ENCODE data around the gene SOBP. TPM values are rescaled to one million over a fixed set of nuclear protein-coding genes. Genes with fewer than 3 reads are reported as not detected.

SOBP gene
- total RNA-seq, 1 experiment from 2014 or later, result 1.7 TPM

- no peaks in the 10 kb centered on the region for H3K9me3 Mint-ChIP-seq (ENCODE audit: low read depth, unreplicated experiment)
- no TSS peak for BruUV-seq (replicated peaks)
- no peak for DNase-seq
- H3K36me3 Mint-ChIP-seq (ENCODE audit: insufficient read depth, unreplicated experiment), result no peaks in the 10 kb centered on the region
- no peak overlapping the region for H3K4me3 Mint-ChIP-seq (ENCODE audit: low read depth, unreplicated experiment)
- no peaks in the 10 kb centered on the region for H3K27me3 Mint-ChIP-seq (ENCODE audit: unreplicated experiment)
- H3K4me1 Mint-ChIP-seq (ENCODE audit: low read depth, unreplicated experiment), result no peaks in the 10 kb centered on the region
- intact Hi-C loops (cut with micrococcal nuclease; ENCODE audit: unreplicated experiment), result no loop called here
- no peak overlapping the region for H3K27ac Mint-ChIP-seq (ENCODE audit: unreplicated experiment)
- no peak for TF ChIP-seq CTCF (IDR thresholded peaks at IDR 0.05; ENCODE audit: unreplicated experiment)
- CTCF ChIA-PET, result no interaction called here
These were observed 46.8 kb upstream of the SOBP start for GRCh38 chr6:107442938-107443607.

- Mint-ChIP-seq H3K27ac (ENCODE audit: unreplicated experiment) (no peak overlapping the region), H3K4me3 (ENCODE audit: low read depth, unreplicated experiment) (no peak overlapping the region), H3K4me1 (ENCODE audit: low read depth, unreplicated experiment) (no peaks in the 10 kb centered on the region), H3K27me3 (ENCODE audit: unreplicated experiment) (no peaks in the 10 kb centered on the region), H3K9me3 (ENCODE audit: low read depth, unreplicated experiment) (peaks cover 3% of the 10 kb centered on the region), H3K36me3 (ENCODE audit: insufficient read depth, unreplicated experiment) (no peaks in the 10 kb centered on the region)
- intact Hi-C loops (cut with micrococcal nuclease; ENCODE audit: unreplicated experiment), result no loop called here
- no peak for DNase-seq
- BruUV-seq (replicated peaks), result no TSS peak
- CTCF ChIA-PET, result no interaction called here
- no peak for TF ChIP-seq CTCF (IDR thresholded peaks at IDR 0.05; ENCODE audit: unreplicated experiment)
These were observed 46.2 kb upstream of the SOBP start for GRCh38 chr6:107443608-107444267.

GRCh38 chr6:107444277-107444676, 45.6 kb upstream of the SOBP start:
- CTCF ChIA-PET, result no interaction called here
- no peaks in the 10 kb centered on the region for H3K36me3 Mint-ChIP-seq (ENCODE audit: insufficient read depth, unreplicated experiment)
- no peaks in the 10 kb centered on the region for H3K27me3 Mint-ChIP-seq (ENCODE audit: unreplicated experiment)
- intact Hi-C loops (cut with micrococcal nuclease; ENCODE audit: unreplicated experiment), result no loop called here
- no peak for TF ChIP-seq CTCF (IDR thresholded peaks at IDR 0.05; ENCODE audit: unreplicated experiment)
- no peaks in the 10 kb centered on the region for H3K4me1 Mint-ChIP-seq (ENCODE audit: low read depth, unreplicated experiment)
- H3K27ac Mint-ChIP-seq (ENCODE audit: unreplicated experiment), result no peak overlapping the region
- H3K4me3 Mint-ChIP-seq (ENCODE audit: low read depth, unreplicated experiment), result no peak overlapping the region
- peaks cover 4% of the 10 kb centered on the region for H3K9me3 Mint-ChIP-seq (ENCODE audit: low read depth, unreplicated experiment)
- BruUV-seq (replicated peaks), result no TSS peak
- DNase-seq, result no peak

GRCh38 chr6:107447663-107448216, 42.2 kb upstream of the SOBP start:
- no TSS peak for BruUV-seq (replicated peaks)
- H3K27me3 Mint-ChIP-seq (ENCODE audit: unreplicated experiment), result no peaks in the 10 kb centered on the region
- no peak overlapping the region for H3K27ac Mint-ChIP-seq (ENCODE audit: unreplicated experiment)
- intact Hi-C loops (cut with micrococcal nuclease; ENCODE audit: unreplicated experiment), result no loop called here
- TF ChIP-seq CTCF (IDR thresholded peaks at IDR 0.05; ENCODE audit: unreplicated experiment), result no peak
- peaks cover 8% of the 10 kb centered on the region for H3K4me1 Mint-ChIP-seq (ENCODE audit: low read depth, unreplicated experiment)
- H3K9me3 Mint-ChIP-seq (ENCODE audit: low read depth, unreplicated experiment), result peaks cover 6% of the 10 kb centered on the region
- no peaks in the 10 kb centered on the region for H3K36me3 Mint-ChIP-seq (ENCODE audit: insufficient read depth, unreplicated experiment)
- no peak for DNase-seq
- no peak overlapping the region for H3K4me3 Mint-ChIP-seq (ENCODE audit: low read depth, unreplicated experiment)
- CTCF ChIA-PET, result no interaction called here

Data from Calu3 (cell line).